ENCODE data around the gene HPCAL1. TPM values are rescaled to one million over a fixed set of nuclear protein-coding genes. Genes with fewer than 3 reads are reported as not detected.
A peak's percentile ranks its signal among the peaks of the same experiment; 100 is the strongest.

Gene HPCAL1
- total RNA-seq, 3 donors from 2014 or later = 42.0 to 98.1 (median 47.7) TPM

DNA sequence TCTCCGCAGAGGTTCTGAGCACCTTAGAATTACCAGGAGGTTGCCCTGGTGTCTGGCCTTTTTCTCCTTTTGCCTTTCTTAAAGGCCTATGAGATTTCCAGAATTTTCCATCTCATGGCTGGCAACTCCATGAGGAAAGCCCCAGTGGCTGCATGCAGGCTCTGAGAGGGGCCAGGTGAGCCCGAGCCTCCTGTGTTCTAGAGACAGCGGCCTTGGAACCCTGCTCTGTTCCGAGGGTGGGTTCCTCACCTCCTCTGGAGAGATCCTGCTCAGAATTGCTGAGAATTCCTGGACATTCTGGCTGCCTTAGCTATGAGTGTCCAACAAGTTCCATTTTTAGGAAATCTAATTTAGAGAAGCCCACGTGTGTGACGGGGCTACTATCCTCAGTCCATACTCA, 35.7 kb upstream of the HPCAL1 start:
- no peak for DNase-seq
- TF ChIP-seq, protein P1, sequence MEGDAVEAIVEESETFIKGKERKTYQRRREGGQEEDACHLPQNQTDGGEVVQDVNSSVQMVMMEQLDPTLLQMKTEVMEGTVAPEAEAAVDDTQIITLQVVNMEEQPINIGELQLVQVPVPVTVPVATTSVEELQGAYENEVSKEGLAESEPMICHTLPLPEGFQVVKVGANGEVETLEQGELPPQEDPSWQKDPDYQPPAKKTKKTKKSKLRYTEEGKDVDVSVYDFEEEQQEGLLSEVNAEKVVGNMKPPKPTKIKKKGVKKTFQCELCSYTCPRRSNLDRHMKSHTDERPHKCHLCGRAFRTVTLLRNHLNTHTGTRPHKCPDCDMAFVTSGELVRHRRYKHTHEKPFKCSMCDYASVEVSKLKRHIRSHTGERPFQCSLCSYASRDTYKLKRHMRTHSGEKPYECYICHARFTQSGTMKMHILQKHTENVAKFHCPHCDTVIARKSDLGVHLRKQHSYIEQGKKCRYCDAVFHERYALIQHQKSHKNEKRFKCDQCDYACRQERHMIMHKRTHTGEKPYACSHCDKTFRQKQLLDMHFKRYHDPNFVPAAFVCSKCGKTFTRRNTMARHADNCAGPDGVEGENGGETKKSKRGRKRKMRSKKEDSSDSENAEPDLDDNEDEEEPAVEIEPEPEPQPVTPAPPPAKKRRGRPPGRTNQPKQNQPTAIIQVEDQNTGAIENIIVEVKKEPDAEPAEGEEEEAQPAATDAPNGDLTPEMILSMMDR (IDR thresholded peaks at IDR 0.05) = no peak

DNA sequence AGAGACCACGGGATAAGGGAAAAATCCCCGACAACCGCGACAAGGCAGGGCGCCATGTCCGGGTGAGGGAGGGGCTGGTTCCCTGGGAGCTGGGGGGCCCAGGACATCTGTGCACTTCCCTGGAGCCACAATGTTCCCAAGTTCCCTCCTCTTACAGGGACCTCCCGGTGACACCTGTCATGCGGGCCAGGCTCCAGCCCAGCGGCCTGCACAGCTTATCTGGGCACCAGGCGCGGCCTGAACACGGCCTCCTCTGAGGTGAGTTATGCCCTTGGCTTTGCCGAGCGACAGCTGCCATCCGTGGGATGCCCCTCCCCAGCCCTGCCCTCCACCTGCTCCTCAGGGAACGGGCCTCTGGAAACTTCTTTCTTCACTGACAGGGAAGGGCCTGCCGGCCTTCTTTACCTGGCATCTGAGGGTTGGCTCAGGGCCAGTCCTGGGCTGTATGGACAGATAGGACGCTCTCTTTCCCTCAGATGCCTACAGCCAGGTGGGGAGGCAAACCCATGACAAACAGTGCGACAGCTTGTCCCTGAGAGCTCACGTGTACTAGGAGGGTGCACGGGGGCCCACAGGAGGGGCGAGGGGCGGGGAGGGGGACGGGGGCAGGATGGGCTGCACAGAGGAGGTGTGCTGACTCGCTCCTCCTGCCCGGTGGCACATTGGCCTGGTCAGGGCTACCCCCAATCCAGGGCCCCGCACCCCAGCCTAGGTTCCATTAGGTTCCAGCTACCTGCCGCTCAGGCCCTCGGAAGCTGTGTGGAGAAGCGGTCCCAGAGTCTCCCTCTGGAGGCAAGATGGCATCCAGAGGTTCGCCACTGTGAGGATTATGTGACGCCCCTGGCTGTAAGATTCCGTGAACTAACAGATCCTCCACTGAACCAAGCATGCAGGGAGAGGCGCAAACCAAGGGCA, 34.9 kb upstream of the HPCAL1 start:
- intact Hi-C loops (cut with DNase I, micrococcal nuclease) = no loop called here
- ATAC-seq = peak; percentile 83
- peak; percentile 87 to 92 (median 89) for DNase-seq
- no peaks in the 10 kb centered on the region for H3K9me3 ChIP-seq
- TF ChIP-seq, protein P1 (IDR thresholded peaks at IDR 0.05) = no peak
- H3K4me1 ChIP-seq (ENCODE audit: low read depth) = peaks cover 8% of the 10 kb centered on the region
- H3K4me3 ChIP-seq = no peak overlapping the region
- H3K36me3 ChIP-seq (ENCODE audit: low read depth) = no peaks in the 10 kb centered on the region

More for the DNA sequence above, 35.7 kb upstream of the HPCAL1 start:
- H3K4me3 ChIP-seq = no peak overlapping the region
- no peak for ATAC-seq
- H3K4me1 ChIP-seq (ENCODE audit: low read depth) = peaks cover 8% of the 10 kb centered on the region
- H3K9me3 ChIP-seq = no peaks in the 10 kb centered on the region
- intact Hi-C loops (cut with DNase I, micrococcal nuclease) = no loop called here
- H3K36me3 ChIP-seq (ENCODE audit: low read depth) = no peaks in the 10 kb centered on the region

DNA sequence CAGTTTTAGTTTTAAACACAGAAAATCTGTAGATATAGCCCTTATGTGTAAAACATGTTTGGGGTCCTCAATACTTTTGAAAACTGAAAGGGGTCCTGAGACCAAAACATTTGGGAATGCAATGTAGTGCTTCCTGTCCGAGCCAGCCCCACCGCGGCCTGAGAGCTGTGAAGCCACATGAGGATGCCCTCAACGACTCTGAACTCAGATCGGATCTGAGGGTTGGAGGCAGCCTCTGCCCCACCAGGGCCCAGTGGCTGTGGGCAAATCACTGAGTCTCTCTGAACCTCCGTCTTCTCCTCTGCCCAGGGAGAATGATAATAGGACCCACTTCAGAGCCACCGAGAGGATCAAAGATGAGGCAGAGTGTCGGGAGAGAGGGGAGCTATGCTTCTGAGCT, 33.4 kb upstream of the HPCAL1 start:
- no peak overlapping the region for H3K4me3 ChIP-seq
- no peaks in the 10 kb centered on the region for H3K9me3 ChIP-seq
- intact Hi-C loops (cut with DNase I, micrococcal nuclease) = no loop called here
- peaks cover 8% of the 10 kb centered on the region for H3K4me1 ChIP-seq (ENCODE audit: low read depth)
- H3K36me3 ChIP-seq (ENCODE audit: low read depth) = no peaks in the 10 kb centered on the region
- ATAC-seq (no peak), DNase-seq (no peak)
- TF ChIP-seq, protein P1 (IDR thresholded peaks at IDR 0.05) = no peak

DNA sequence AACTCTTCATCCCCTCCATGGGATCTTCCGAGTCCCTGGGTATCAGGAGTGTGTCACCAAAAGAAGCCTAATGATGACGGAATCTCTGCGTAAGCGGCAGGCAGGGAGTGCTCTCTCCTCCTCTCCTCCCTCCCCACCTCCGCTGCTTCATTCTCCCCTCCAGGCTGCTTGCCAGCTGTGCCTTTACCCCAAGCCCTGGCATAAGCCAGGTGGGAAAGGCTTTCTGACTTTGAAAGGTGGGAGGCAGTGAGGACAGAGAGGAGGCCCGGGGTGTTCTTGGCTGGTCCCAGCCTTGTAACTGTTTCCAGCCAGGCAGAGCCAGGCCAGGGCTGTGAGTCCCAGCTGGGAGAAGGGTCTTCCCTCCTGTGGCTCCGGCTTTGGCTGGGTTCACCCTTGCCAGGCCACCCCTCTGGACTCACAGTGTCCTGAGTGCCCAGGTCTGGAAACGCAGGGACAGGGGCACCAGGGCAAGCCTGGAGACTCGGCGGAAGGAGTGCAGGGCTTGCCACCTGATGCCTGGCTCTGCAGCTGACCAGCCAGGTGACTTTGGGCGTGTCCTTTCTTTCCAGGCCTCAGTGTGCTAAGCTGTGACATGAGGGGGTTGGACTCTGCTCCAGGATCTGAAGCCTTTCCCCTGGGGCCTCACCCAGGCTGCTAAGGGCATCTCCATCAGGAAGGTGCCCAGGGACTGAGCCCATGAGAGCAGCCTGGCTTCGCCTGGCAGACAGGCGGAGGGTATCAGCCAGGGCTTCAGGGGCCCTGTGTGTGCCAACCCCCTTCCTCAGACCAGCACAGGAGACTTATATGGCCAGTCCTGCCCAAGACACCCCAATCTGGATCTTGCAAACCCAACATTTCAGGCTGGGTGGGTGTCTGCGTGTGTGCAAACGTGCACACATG, 32.7 kb upstream of the HPCAL1 start:
- Histone ChIP-seq H3K36me3 (ENCODE audit: low read depth) (no peaks in the 10 kb centered on the region), H3K4me3 (no peak overlapping the region), H3K4me1 (ENCODE audit: low read depth) (peaks cover 8% of the 10 kb centered on the region), H3K9me3 (no peaks in the 10 kb centered on the region)
- ATAC-seq (peak; percentile 81), DNase-seq (peak; percentile 72 to 84 (median 82))
- intact Hi-C loops (cut with DNase I, micrococcal nuclease) = no loop called here
- TF ChIP-seq, protein P1 (IDR thresholded peaks at IDR 0.05) = no peak

DNA sequence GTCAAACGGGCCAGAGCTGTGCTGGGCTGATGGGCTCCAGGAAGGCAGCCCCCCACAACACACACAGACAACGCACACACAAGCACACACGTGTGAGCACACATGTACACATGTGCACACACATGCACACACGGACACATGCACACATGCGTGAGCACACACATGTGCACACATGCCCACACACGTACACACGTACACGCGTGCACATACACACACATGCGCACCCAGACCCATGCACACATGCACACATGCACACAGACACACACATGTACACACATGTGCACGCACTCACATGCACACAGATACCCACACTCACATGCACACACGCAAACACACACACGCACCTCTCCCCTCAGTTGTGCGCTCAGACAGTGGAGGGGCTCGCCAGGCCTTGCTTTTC, 31.2 kb upstream of the HPCAL1 start:
- no peak for ATAC-seq
- DNase-seq = peak in 1 of 3 donors; percentile 13
- no peaks in the 10 kb centered on the region for H3K9me3 ChIP-seq
- peaks cover 8% of the 10 kb centered on the region for H3K4me1 ChIP-seq (ENCODE audit: low read depth)
- H3K36me3 ChIP-seq (ENCODE audit: low read depth) = no peaks in the 10 kb centered on the region
- TF ChIP-seq, protein P1 (IDR thresholded peaks at IDR 0.05) = no peak
- intact Hi-C loops (cut with DNase I, micrococcal nuclease) = no loop called here
- H3K4me3 ChIP-seq = no peak overlapping the region
